Hematopoietic multipotent progenitor cell treated with erythropoietin and hydrocortisone succinate and interleukin-3 and kit ligand, for 8 days (in vitro differentiated cells): ENCODE measurements around the gene AMPH.
"Not testable (repeated sequence)": the region's sequence is repeated elsewhere in the genome, so short reads cannot be mapped to it uniquely, and the experiment has no call there.

Experiments
- DNase-seq: peaks from one replicate; pipeline ENCODE4 v3.0.0-alpha.2; 2015

AMPH gene

DNA sequence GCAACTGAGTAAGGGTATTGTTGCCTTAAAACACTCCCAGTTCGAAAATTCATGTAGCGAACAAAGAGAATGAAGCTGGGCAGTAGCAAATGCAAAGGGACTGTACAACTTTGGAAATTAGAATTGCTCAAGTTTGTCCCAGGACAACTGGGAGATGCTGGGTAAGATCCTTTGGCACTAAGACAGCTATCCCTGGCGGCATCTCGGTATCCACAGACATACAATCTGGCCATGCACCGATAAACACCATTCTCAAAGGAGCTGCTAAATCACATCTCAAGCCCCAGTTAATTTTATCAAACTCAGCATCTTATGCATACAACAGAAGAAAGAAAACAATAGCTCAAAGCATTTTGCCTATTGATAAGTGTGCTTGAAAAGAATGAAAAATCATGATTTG, 177.3 kb downstream of the AMPH start:
- no peak for DNase-seq

- DNase-seq, result no peak
These were observed 178.0 kb downstream of the AMPH start for GRCh38 chr7:38453168-38453567.

GRCh38 chr7:38452681-38453108, 178.5 kb downstream of the AMPH start:
- no peak for DNase-seq

DNA sequence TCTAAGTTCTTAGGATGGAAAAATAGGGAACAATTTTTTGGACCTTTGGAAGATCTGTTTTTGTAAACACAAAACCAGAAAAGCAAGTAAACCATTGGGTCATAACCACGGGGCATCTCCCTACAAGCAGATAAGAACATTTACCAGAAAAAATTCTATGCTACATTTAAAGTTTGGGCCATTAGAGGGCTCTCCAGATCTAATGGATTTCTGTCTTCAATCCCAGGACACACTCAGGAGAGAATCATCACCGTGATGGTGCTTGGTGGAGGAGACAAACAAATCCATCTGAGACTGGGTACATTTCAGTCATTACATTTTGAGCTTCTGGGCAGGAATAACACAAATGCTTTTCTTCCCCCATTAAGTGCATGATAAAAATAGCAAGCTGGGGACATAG, 179.3 kb downstream of the AMPH start:
- no peak for DNase-seq

DNA sequence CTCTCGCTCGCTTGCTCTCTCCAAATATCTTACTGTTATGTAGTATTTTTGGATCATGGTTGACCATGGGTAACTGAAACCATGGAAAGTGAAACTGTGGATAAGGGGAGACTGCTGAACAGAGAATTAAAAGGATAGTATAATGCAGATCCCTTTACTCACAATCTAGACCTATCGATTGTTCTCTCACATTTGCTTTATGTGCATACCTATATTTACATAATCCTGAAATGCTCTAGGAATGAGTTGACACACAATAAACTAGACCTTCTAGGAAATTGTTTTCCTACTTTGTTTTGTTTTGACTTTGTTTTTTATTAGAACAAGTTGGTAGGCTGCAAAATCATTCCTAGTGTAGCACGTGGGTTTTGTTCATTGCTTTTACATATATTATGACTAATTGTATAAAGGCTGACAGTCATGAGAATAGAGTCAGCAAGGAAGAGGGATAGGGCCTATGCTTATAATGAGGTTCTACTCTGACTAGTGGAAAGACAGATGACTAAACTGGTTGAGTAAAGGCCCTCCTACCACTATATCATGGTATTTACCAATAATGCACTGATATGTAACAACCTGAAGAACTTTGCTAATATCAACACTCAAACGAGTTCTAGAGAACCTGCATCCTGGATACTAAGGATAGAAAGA, 182.5 kb downstream of the AMPH start:
- DNase-seq, result no peak

GRCh38 chr7:38448054-38448453, 183.1 kb downstream of the AMPH start:
- DNase-seq, result no peak

DNA sequence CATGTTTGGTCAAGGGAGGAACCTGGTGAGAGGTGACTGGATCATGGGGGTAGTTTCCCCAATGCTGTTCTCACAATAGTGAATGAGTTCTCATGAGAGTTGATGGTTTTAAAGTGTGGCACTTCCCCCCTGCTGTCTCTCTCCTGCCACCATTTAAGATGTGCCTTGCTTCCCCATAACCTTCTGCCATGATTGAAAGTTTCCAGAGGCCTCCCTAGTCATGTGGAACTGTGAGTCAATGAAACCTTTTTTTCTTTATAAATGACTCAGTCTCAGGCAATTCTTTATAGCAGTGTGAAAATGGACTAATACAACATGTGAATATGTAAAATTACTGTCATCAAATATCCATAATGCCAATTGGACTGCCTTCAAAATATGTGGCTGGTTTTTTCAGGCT, 192.2 kb downstream of the AMPH start:
- no peak for DNase-seq

DNA sequence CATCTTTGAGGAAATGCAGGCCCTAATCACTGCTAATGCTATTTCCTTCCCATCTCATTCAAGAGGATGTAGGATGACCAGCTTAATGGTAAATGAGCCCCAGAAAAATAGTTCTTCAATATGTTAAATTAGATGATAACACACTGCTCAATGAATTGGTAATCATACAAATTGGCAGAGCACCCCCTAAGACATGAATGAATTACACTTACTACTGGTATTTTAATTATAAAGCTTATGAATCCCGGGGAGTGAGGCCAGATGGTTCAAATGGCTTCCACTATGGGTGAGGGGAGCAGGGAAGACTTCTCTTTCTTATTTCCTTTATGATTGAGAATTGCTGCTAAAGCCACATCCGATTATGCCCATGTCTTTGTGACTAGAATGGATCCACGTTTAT, 198.5 kb downstream of the AMPH start:
- DNase-seq, result no peak

GRCh38 chr7:38432080-38432479, 199.1 kb downstream of the AMPH start:
- no peak for DNase-seq

GRCh38 chr7:38429057-38429456, 202.1 kb downstream of the AMPH start:
- DNase-seq, result no peak

DNA sequence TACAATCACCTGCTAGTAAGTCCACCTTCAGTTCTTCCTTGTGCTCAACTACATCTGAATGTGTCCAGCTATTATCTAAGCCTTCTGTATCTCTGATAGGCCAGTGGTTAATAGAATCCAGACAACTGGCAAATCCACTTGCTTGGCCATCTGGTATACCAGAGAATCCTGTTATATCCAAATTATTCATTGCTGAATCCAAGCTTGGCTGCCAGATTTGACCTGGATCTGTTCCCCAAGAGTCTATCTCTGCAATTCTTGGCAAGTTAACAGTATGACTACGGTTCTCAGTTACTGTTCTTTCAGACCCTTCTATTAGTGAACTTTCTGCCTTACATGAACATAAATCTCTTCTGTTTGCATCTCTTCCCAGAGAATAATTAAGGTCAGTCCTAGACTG, 203.1 kb downstream of the AMPH start:
- DNase-seq, result no peak

DNA sequence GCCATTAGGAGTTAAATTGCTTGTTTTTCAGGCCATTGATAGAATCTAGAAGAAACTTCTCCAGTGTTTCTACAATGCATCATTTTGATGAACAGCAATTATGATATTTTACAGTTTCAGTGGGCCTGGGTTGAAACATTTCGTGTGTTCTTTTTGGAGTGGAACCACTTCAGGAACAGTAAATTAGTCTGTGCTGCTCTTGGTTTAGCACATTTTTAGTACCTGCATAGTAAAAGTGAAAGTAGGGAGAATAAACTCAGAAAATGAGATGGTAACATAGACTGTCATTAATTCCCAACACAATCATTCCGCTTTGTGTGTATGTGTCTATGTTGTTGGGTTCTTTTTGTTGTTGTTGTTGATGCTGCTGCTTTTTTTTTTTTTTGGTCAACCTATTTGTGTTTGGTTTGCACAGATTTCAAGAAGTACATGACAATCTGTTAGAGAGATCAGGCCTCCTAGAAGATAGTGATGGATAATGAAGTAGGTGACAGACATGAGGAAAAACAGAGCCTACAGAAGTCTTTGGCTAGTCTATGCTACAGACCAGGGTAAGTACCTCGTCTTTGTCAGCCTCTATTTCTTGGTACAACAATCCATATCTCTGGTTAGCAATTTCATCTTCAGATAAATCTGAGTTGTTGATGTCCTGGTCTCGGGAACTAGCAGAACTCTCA, 203.8 kb downstream of the AMPH start:
- DNase-seq, result no peak

DNA sequence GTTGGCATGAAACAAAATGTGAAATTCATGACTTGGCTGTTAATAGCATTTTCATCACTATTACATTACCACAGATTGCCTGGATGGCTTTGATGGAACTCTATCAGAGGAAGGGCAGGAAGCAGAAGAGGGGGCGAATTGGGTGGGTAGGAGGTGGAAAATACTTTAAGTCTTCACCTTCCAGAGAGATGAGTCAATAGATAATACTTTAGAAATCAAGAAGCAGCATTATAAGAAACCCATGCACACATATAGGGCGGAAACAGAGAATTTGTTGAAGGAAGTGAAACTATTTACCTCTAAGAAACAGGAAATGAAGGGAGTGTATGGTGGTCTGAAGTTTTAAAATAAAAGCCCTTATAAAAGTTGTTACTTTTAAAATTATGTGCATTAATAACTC, 205.7 kb downstream of the AMPH start:
- no peak for DNase-seq

DNA sequence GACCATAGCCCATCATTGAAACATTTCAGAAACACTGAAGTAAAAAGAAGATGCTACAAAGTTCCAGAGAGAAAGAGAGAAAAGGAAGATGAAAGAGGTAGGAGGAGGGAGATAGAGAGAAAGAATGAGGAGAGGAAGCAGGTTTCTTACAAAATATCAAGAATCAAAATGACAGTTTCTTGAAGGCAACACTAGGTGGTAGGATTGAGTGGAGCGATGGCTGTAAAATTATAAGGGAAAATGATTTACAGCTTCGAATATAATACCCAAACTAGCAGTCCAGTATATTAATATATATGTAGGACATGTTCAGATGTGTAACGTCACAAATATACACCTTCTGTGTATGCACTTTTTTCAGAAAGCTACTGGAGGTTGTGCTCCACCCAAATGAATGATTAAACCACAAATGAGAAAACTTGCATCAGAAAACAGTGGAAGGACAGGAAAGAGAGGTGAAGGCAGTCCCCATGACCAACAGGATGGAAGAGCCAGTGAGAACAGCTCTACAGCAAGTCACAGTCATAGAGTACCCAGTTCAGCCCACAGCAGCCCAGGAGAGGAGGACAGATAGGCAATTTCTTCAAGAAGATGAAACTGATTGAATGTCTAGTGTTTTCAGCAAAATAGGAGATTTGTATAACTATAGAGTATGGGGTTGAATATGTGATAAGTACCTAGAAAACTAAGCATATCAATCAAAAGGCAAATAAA, 206.3 kb downstream of the AMPH start:
- DNase-seq, result no peak

GRCh38 chr7:38413784-38414183, 217.4 kb downstream of the AMPH start:
- DNase-seq, result peak; percentile 27

DNA sequence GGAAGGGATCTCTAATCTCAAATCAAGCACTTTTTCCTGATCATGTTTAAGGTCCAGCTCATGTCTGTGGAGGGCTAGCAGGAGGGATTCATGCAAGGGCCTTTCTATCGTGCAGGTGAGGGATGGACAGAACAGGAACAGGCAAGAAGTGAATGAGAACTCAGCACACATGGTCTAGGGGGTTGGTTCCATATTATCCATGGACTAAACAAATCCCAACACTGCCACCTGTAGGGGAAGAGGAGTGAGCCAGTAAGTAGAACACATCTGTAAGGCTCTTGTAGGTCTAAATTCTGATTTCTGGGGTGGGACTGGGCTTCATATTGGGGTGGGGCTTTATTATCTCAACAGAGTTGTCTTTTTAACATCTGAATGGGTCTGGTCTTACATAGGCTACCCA, 219.8 kb downstream of the AMPH start:
- DNase-seq, result peak; percentile 40

GRCh38 chr7:38410056-38410455, 221.1 kb downstream of the AMPH start:
- DNase-seq, result no peak

- no peak for DNase-seq
These were observed 221.6 kb downstream of the AMPH start for GRCh38 chr7:38409531-38409930.

- DNase-seq, result peak; percentile 53
These were observed 232.3 kb downstream of the AMPH start for GRCh38 chr7:38398725-38399321.

DNA sequence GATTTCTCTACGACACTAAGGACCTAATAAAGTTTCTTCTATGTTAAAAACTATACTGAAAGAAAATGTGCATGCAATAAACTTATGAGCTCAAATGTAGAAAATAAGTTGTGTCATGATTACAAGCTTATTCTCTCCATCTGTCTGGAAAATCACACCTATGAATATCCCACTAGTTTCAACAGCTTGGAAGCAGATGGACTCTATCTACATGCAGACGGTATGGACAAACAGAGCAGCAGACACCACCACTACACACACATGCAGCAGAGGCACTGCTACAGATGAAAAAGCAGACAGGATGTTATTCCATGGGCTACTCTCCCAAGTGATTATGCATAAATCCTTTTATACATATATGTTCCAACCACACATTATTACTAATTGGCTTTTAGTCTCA, 234.3 kb downstream of the AMPH start:
- no peak for DNase-seq

GRCh38 chr7:38395921-38396552, 235.1 kb downstream of the AMPH start:
- not testable (repeated sequence) for DNase-seq

- no peak for DNase-seq
These were observed 236.5 kb downstream of the AMPH start for GRCh38 chr7:38394660-38395059.

DNA sequence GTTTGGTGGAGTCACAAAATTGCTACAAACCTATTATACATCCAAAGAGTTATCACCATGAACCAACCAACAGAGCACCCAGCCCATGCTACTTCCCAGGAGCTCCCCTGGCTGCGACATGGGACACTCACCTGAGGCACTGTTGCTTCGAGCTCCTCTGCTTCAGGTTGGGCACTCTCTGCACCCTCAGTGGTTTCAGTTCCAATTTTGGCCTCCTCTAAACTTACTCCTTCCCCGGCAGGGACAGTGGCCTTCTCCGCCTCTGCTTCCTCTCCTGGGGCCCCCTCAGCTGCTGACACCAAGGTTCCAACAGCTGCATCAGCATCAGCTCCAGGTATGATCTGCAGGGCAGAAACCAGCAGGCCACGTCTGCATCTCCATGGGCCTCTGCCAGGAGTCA, 237.3 kb downstream of the AMPH start:
- no peak for DNase-seq
